Osteoblast (primary cell): Measurements from ENCODE around the gene SERPINB6. TPM values are rescaled to one million over a fixed set of nuclear protein-coding genes. Genes with fewer than 3 reads are reported as not detected.
"Not testable (repeated sequence)": the region's sequence is repeated elsewhere in the genome, so short reads cannot be mapped to it uniquely, and the experiment has no call there.

Experiments used
- DNase-seq: peaks from one replicate; pipeline ENCODE4 v3.0.0; 2011; ENCODE audit warnings: low spot score, mixed read lengths; ENCODE audit not compliant: insufficient read length; ENCODE audit errors: missing footprints
- H2AFZ ChIP-seq: 2 replicates; pipeline ENCODE4 v1.6.0; 2011; ENCODE audit warnings: mild to moderate bottlenecking, low read length
- H3K27ac ChIP-seq: 2 replicates; pipeline ENCODE4 v1.5.1; 2011; ENCODE audit warnings: mild to moderate bottlenecking, low read depth, low read length, moderate library complexity
- H3K27me3 ChIP-seq: 2 replicates; pipeline ENCODE4 v1.6.0; 2012; ENCODE audit warnings: mild to moderate bottlenecking, control low read depth, inconsistent platforms, low read length, moderate library complexity; ENCODE audit not compliant: insufficient read depth
- H3K36me3 ChIP-seq: 2 replicates; pipeline ENCODE4 v1.5.1; 2011; ENCODE audit warnings: mild to moderate bottlenecking, low read length, control low read depth, moderate library complexity; ENCODE audit not compliant: insufficient read depth
- H3K4me1 ChIP-seq: 2 replicates; pipeline ENCODE4 v1.5.1; 2011; ENCODE audit warnings: mild to moderate bottlenecking, low read length, control low read depth, moderate library complexity; ENCODE audit not compliant: insufficient read depth
- H3K4me2 ChIP-seq: 2 replicates; pipeline ENCODE4 v1.6.0; 2011; ENCODE audit warnings: mild to moderate bottlenecking, low read length; ENCODE audit not compliant: insufficient read depth
- H3K4me3 ChIP-seq: fragments of 200-600 bp; sonication (generic); 3 replicates; pipeline ENCODE4 v1.5.1; 2012; ENCODE audit warnings: mild to moderate bottlenecking, low read length, inconsistent platforms; ENCODE audit not compliant: insufficient read depth
- H3K79me2 ChIP-seq: 2 replicates; pipeline ENCODE4 v1.6.0; 2012; ENCODE audit warnings: mild to moderate bottlenecking, low read length, control low read depth, inconsistent platforms; ENCODE audit not compliant: insufficient read depth
- H3K9me3 ChIP-seq: 2 replicates; pipeline ENCODE4 v1.5.1; 2011; ENCODE audit warnings: low read depth, low read length, control low read depth
- H4K20me1 ChIP-seq: 2 replicates; pipeline ENCODE4 v1.6.0; 2012; ENCODE audit warnings: mild to moderate bottlenecking, low read length, control low read depth; ENCODE audit not compliant: insufficient read depth
- total RNA-seq: library from RNA; depleted of rRNA; stranded (reverse); fragments of >200 nt; gene quantifications from 2 replicates; pipeline ENCODE4 v1.2.3, GENCODE V29; 2012
- TF ChIP-seq, protein P1 (sequence below): IDR thresholded peaks from 2 replicates; pipeline ENCODE4 v1.5.1; 2011; ENCODE audit warnings: mild to moderate bottlenecking, low read depth, low read length, moderate library complexity; ENCODE audit errors: extremely low read depth

SERPINB6 gene
- total RNA-seq, 1 donor: 83.2 TPM

GRCh38 chr6:2945153-2945452, 26.3 kb downstream of the SERPINB6 start:
- H3K27ac ChIP-seq: no peak overlapping the region
- TF ChIP-seq, protein P1, sequence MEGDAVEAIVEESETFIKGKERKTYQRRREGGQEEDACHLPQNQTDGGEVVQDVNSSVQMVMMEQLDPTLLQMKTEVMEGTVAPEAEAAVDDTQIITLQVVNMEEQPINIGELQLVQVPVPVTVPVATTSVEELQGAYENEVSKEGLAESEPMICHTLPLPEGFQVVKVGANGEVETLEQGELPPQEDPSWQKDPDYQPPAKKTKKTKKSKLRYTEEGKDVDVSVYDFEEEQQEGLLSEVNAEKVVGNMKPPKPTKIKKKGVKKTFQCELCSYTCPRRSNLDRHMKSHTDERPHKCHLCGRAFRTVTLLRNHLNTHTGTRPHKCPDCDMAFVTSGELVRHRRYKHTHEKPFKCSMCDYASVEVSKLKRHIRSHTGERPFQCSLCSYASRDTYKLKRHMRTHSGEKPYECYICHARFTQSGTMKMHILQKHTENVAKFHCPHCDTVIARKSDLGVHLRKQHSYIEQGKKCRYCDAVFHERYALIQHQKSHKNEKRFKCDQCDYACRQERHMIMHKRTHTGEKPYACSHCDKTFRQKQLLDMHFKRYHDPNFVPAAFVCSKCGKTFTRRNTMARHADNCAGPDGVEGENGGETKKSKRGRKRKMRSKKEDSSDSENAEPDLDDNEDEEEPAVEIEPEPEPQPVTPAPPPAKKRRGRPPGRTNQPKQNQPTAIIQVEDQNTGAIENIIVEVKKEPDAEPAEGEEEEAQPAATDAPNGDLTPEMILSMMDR: no peak
- no peak overlapping the region for H3K4me2 ChIP-seq
- no peaks in the 10 kb centered on the region for H4K20me1 ChIP-seq
- H3K36me3 ChIP-seq: peaks cover 22% of the 10 kb centered on the region
- no peaks in the 10 kb centered on the region for H3K79me2 ChIP-seq
- H3K9me3 ChIP-seq: no peaks in the 10 kb centered on the region
- H2AFZ ChIP-seq: no peak overlapping the region
- H3K4me1 ChIP-seq: no peaks in the 10 kb centered on the region
- DNase-seq: no peak
- H3K4me3 ChIP-seq: no peak overlapping the region
- no peaks in the 10 kb centered on the region for H3K27me3 ChIP-seq

GRCh38 chr6:2944405-2945152, 26.8 kb downstream of the SERPINB6 start:
- Histone ChIP-seq H2AFZ (no peak overlapping the region), H3K27me3 (no peaks in the 10 kb centered on the region), H3K4me3 (no peak overlapping the region), H3K79me2 (no peaks in the 10 kb centered on the region), H3K36me3 (peaks cover 18% of the 10 kb centered on the region), H3K4me1 (no peaks in the 10 kb centered on the region), H3K27ac (no peak overlapping the region), H3K9me3 (no peaks in the 10 kb centered on the region), H4K20me1 (no peaks in the 10 kb centered on the region), H3K4me2 (no peak overlapping the region)
- TF ChIP-seq, protein P1: no peak
- peak; percentile 32 for DNase-seq

GRCh38 chr6:2943564-2943955, 27.8 kb downstream of the SERPINB6 start:
- H3K36me3 ChIP-seq: peaks cover 12% of the 10 kb centered on the region
- no peaks in the 10 kb centered on the region for H4K20me1 ChIP-seq
- DNase-seq: no peak
- no peaks in the 10 kb centered on the region for H3K4me1 ChIP-seq
- no peak overlapping the region for H2AFZ ChIP-seq
- no peak overlapping the region for H3K27ac ChIP-seq
- no peak overlapping the region for H3K4me3 ChIP-seq
- H3K4me2 ChIP-seq: no peak overlapping the region
- no peaks in the 10 kb centered on the region for H3K27me3 ChIP-seq
- no peaks in the 10 kb centered on the region for H3K79me2 ChIP-seq
- no peaks in the 10 kb centered on the region for H3K9me3 ChIP-seq
- TF ChIP-seq, protein P1: no peak

- DNase-seq: no peak
- H3K27ac ChIP-seq: no peak overlapping the region
- no peak overlapping the region for H3K4me2 ChIP-seq
Observed at GRCh38 chr6:2942914-2943563, 28.3 kb downstream of the SERPINB6 start.

DNA sequence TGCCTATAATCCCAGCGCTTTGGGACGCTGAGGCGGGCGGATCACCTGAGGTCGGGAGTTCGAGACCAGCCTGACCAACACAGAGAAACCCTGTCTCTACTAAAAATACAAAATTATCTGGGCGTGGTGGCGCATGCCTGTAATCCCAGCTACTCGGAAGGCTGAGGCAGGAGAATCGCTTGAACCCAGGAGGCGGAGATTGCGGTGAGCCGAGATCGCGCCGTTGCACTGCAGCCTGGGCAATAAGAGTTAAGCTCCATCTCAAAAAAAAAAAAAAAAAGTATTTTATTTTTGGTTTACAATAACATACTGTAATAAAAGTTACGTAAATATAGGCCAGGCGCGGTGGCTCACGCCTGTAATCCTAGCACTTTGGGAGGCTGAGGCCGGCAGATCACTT, 29.3 kb downstream of the SERPINB6 start:
- H3K27ac ChIP-seq, H3K4me2 ChIP-seq: not testable (repeated sequence)

More at GRCh38 chr6:2942914-2943563, 28.3 kb downstream of the SERPINB6 start:
- Histone ChIP-seq H4K20me1 (no peaks in the 10 kb centered on the region), H3K79me2 (no peaks in the 10 kb centered on the region), H3K9me3 (no peaks in the 10 kb centered on the region), H3K4me3 (no peak overlapping the region), H2AFZ (no peak overlapping the region), H3K4me1 (no peaks in the 10 kb centered on the region), H3K36me3 (peaks cover 8% of the 10 kb centered on the region), H3K27me3 (no peaks in the 10 kb centered on the region)
- TF ChIP-seq, protein P1: no peak

More for the DNA sequence above, 29.3 kb downstream of the SERPINB6 start:
- not testable (repeated sequence) for DNase-seq, H4K20me1 ChIP-seq, H3K27me3 ChIP-seq, H2AFZ ChIP-seq, H3K79me2 ChIP-seq, H3K4me3 ChIP-seq, H3K36me3 ChIP-seq, H3K4me1 ChIP-seq, H3K9me3 ChIP-seq
